SK-N-SH (cell line): Measurements from ENCODE around the gene GRB7. TPM values are rescaled to one million over a fixed set of nuclear protein-coding genes. Genes with fewer than 3 reads are reported as not detected.
"Not testable (repeated sequence)": the region's sequence is repeated elsewhere in the genome, so short reads cannot be mapped to it uniquely, and the experiment has no call there.

Experiments used
- CTCF ChIA-PET: fragments of 300-600, 350-600 bp; formaldehyde crosslinking; extraction: SDS; loops from one replicate; lab custom pipeline; 2021; lab: Yijun Ruan, JAX
- POLR2A ChIA-PET: fragments of 350-600 bp; sonication (Branson Sonifier 250); formaldehyde crosslinking; extraction: SDS; loops from one replicate; lab custom pipeline; 2020; ENCODE audit warnings: antibody characterized with exemption, inconsistent platforms; lab: Yijun Ruan, JAX
- DNase-seq: peaks from one replicate; pipeline ENCODE4 v3.0.0; 2012
- H2AFZ ChIP-seq: fragments of 200-600 bp; sonication (generic); 2 replicates; pipeline ENCODE4 v1.8.1; 2016; ENCODE audit warnings: antibody characterized with exemption, mild to moderate bottlenecking, low read depth
- H3F3A ChIP-seq: fragments of 200-600 bp; sonication (generic); replicated peaks from 2 replicates; pipeline ENCODE3; 2016; ENCODE audit warnings: antibody characterized with exemption, mild to moderate bottlenecking; ENCODE audit not compliant: insufficient read depth
- H3K27ac ChIP-seq, 2 experiments: fragments of 200-500 bp in 1 of 2; fragments of 200-600 bp in 1 of 2; sonication (Bioruptor generic) in 1 of 2; sonication (generic), shearing (Covaris generic) in 1 of 2; 2 replicates each; pipeline versions ENCODE4 v1.5.1 to v1.6.1; 2014 to 2016; ENCODE audit warnings: low read depth in 2 of 2, inconsistent platforms in 1 of 2, low read length in 1 of 2, mild to moderate bottlenecking in 1 of 2, mixed read lengths in 1 of 2
- H3K27me3 ChIP-seq: fragments of 200-600 bp; sonication (generic), shearing (Covaris generic); 2 replicates; pipeline ENCODE4 v1.6.1; 2016; ENCODE audit warnings: mixed run types; ENCODE audit not compliant: insufficient read depth
- H3K36me3 ChIP-seq, 2 experiments: fragments of 200-500 bp in 1 of 2; fragments of 200-600 bp in 1 of 2; sonication (Bioruptor generic) in 1 of 2; sonication (generic) in 1 of 2; replicated peaks in 1 of 2; 2 replicates each; pipeline versions ENCODE3 to v1.5.1; 2014 to 2016; ENCODE audit warnings: low read length in 1 of 2, mild to moderate bottlenecking in 1 of 2; ENCODE audit not compliant: insufficient read depth in 2 of 2, control insufficient read depth in 1 of 2
- H3K4me1 ChIP-seq, 2 experiments: fragments of 200-500 bp in 1 of 2; fragments of 200-600 bp in 1 of 2; sonication (Bioruptor generic) in 1 of 2; sonication (generic), shearing (Covaris generic) in 1 of 2; 2 replicates each; pipeline versions ENCODE4 v1.5.1 to v1.6.1; 2014 to 2016; ENCODE audit warnings: low read depth in 1 of 2, low read length in 1 of 2, mixed run types in 1 of 2; ENCODE audit not compliant: insufficient read depth in 2 of 2, control insufficient read depth in 1 of 2
- H3K4me2 ChIP-seq: fragments of 200-600 bp; sonication (generic), shearing (Covaris generic); 2 replicates; pipeline ENCODE4 v1.6.1; 2017; ENCODE audit warnings: mixed run types
- H3K4me3 ChIP-seq, 2 experiments: fragments of 200-500 bp in 1 of 2; fragments of 200-600 bp in 1 of 2; sonication (Bioruptor generic) in 1 of 2; sonication (generic), shearing (Covaris generic) in 1 of 2; 2 replicates each; pipeline versions ENCODE4 v1.5.1 to v1.8.1; 2014 to 2016; ENCODE audit warnings: low read depth in 2 of 2, inconsistent platforms in 1 of 2, low read length in 1 of 2, mild to moderate bottlenecking in 1 of 2, mixed read lengths in 1 of 2, moderate library complexity in 1 of 2
- H3K79me2 ChIP-seq: fragments of 200-600 bp; sonication (generic); 2 replicates; pipeline ENCODE4 v1.8.1; 2017; ENCODE audit warnings: mild to moderate bottlenecking; ENCODE audit not compliant: insufficient read depth
- H3K9ac ChIP-seq: fragments of 200-600 bp; sonication (generic); 2 replicates; pipeline ENCODE4 v1.6.1; 2017; ENCODE audit warnings: mixed run types
- H3K9me2 ChIP-seq: fragments of 200-600 bp; sonication (generic); 2 replicates; pipeline ENCODE4 v1.6.1; 2017; ENCODE audit warnings: mixed run types
- H3K9me3 ChIP-seq: fragments of 200-600 bp; sonication (generic); 2 replicates; pipeline ENCODE4 v1.6.1; 2017; ENCODE audit warnings: mixed run types, mild to moderate bottlenecking, moderate library complexity
- H4K20me1 ChIP-seq: fragments of 200-600 bp; sonication (generic); 2 replicates; pipeline ENCODE4 v1.6.1; 2017; ENCODE audit warnings: mild to moderate bottlenecking, mixed run types; ENCODE audit not compliant: insufficient read depth
- CTCF ChIP-seq: fragments of 200-600 bp; sonication (generic); IDR thresholded peaks from 2 replicates; pipeline ENCODE4 v1.6.1; 2017; ENCODE audit warnings: antibody characterized with exemption, mild to moderate bottlenecking, moderate library complexity
- ELF1 ChIP-seq: IDR thresholded peaks from 2 replicates; pipeline ENCODE4 v1.4.0; 2012
- EP300 ChIP-seq, 2 experiments: IDR thresholded peaks; 2 replicates each; pipeline versions ENCODE4 v1.4.0 to v1.6.1; 2012; ENCODE audit warnings: borderline replicate concordance in 1 of 2, low read depth in 1 of 2, low read length in 1 of 2
- FOSL2 ChIP-seq: IDR thresholded peaks from 2 replicates; pipeline ENCODE4 v1.4.0; 2012; ENCODE audit warnings: low read depth, mild to moderate bottlenecking, moderate library complexity, borderline replicate concordance
- FOXJ3 ChIP-seq: sonication (generic); formaldehyde crosslinking; IDR thresholded peaks from 2 replicates; pipeline ENCODE4 v1.5.1; 2020; ENCODE audit warnings: mild to moderate bottlenecking, missing genetic modification reagents
- FOXM1 ChIP-seq: IDR thresholded peaks from 2 replicates; pipeline ENCODE4 v1.4.0; 2012; ENCODE audit warnings: low read depth, mild to moderate bottlenecking
- GABPA ChIP-seq: IDR thresholded peaks from 2 replicates; pipeline ENCODE4 v1.4.0; 2012; ENCODE audit warnings: low read depth, mild to moderate bottlenecking
- IRF3 ChIP-seq: fragments of 150-350 bp; IDR thresholded peaks from 2 replicates; pipeline ENCODE4 v1.6.1; 2016; ENCODE audit warnings: mild to moderate bottlenecking, low read depth, low read length
- JUND ChIP-seq: IDR thresholded peaks from 2 replicates; pipeline ENCODE4 v1.4.0; 2012
- MAX ChIP-seq: IDR thresholded peaks from 2 replicates; pipeline ENCODE4 v1.4.0; 2012; ENCODE audit warnings: low read depth
- NFIC ChIP-seq: IDR thresholded peaks from 2 replicates; pipeline ENCODE4 v1.4.0; 2012; ENCODE audit warnings: borderline replicate concordance
- PBX3 ChIP-seq: IDR thresholded peaks from 2 replicates; pipeline ENCODE4; 2012
- POLR2AphosphoS5 ChIP-seq: IDR thresholded peaks from 2 replicates; pipeline ENCODE4 v1.6.1; 2012; ENCODE audit warnings: low read depth, low read length
- RAD21 ChIP-seq: IDR thresholded peaks from 2 replicates; pipeline ENCODE4 v1.6.1; 2012; ENCODE audit warnings: mild to moderate bottlenecking, low read length
- RCOR1 ChIP-seq: fragments of 150-350 bp; IDR thresholded peaks from 2 replicates; pipeline ENCODE4 v1.6.1; 2017; ENCODE audit warnings: antibody characterized with exemption, low read length
- RXRA ChIP-seq: IDR thresholded peaks from 2 replicates; pipeline ENCODE4 v1.4.0; 2012; ENCODE audit warnings: low read depth, mild to moderate bottlenecking, borderline replicate concordance
- SIN3A ChIP-seq: IDR thresholded peaks from 2 replicates; pipeline ENCODE4 v1.6.1; 2012; ENCODE audit warnings: low read depth, mild to moderate bottlenecking, low read length, moderate library complexity, borderline replicate concordance
- SMC3 ChIP-seq: IDR thresholded peaks from 2 replicates; pipeline ENCODE4 v1.6.1; 2012; ENCODE audit warnings: low read depth, low read length, improper control_type of control experiment
- YY1 ChIP-seq: IDR thresholded peaks from 2 replicates; pipeline ENCODE4 v1.4.0; 2012; ENCODE audit warnings: low read depth, mild to moderate bottlenecking
- ZBTB33 ChIP-seq: IDR thresholded peaks from 2 replicates; pipeline ENCODE4 v1.4.0; 2012; ENCODE audit warnings: low read depth, borderline replicate concordance
- WGBS: methylation state at CpG from one replicate; pipeline ENCODE4 v1.1.6; 2017; ENCODE audit warnings: low lambda C conversion rate; 5-methylcytosine and 5-hydroxymethylcytosine counted together
- polyA plus RNA-seq, 3 experiments: library from polyadenylated mRNA; depleted of rRNA; stranded (reverse); fragments of >200 nt; gene quantifications; 2 replicates each; pipeline ENCODE4 v1.2.3, GENCODE V29; 2012

GRB7 gene
- polyA plus RNA-seq, 1 of the 3 experiments (the other 2 are of a cell fraction): not detected

- 77% methylated on average over 8 of the region's 8 CpGs for WGBS
- POLR2A ChIA-PET: not testable (repeated sequence)
These were observed 10.8 kb downstream of the GRB7 start for GRCh38 chr17:39748444-39749034.

GRCh38 chr17:39750131-39751015 lies 12.6 kb downstream of the GRB7 start:
- no peak overlapping the region for H3K27ac ChIP-seq
- no peaks in the 10 kb centered on the region for H3K27me3 ChIP-seq
- H4K20me1 ChIP-seq: no peaks in the 10 kb centered on the region
- H3K9me2 ChIP-seq: no peaks in the 10 kb centered on the region
- no peak overlapping the region for H3K9ac ChIP-seq
- TF ChIP-seq GABPA (no peak), ELF1 (no peak), JUND (no peak), FOSL2 (no peak), IRF3 (no peak), FOXJ3 (CRISPR knock-in tag) (no peak), RXRA (no peak), SIN3A (no peak), YY1 (no peak), EP300 (IDR thresholded peaks at IDR 0.05; ENCODE audit: borderline replicate concordance in 1 of 2, low read depth in 1 of 2, low read length in 1 of 2) (no peak), RAD21 (no peak), NFIC (no peak), FOXM1 (no peak), CTCF (no peak), ZBTB33 (no peak), SMC3 (no peak), PBX3 (no peak), RCOR1 (no peak), POLR2AphosphoS5 (no peak), MAX (no peak)
- WGBS: 40% methylated on average over 5 of the region's 9 CpGs
- H3K4me1 ChIP-seq: peaks cover 0 to 12% of the 10 kb centered on the region in 2 experiments; a peak in 1 of 4 replicates
- no peak overlapping the region for H2AFZ ChIP-seq
- H3K9me3 ChIP-seq: no peaks in the 10 kb centered on the region
- ChIA-PET CTCF (interaction anchor here (0.9 to 4.1 kb wide), 6 partner anchors 13 to 128 kb away, joined by 3 to 28 read pairs (median 4); partner anchors contain the start of genes MIEN1 and PNMT), POLR2A (interaction anchor here (1.8 kb wide), 1 partner anchor 129 kb away, joined by 5 read pairs; no protein-coding TSS in a partner anchor)
- H3K4me3 ChIP-seq: no peak overlapping the region
- no peaks in the 10 kb centered on the region for H3K79me2 ChIP-seq
- no peak overlapping the region for H3K4me2 ChIP-seq
- peak; percentile 45 for DNase-seq
- H3F3A ChIP-seq: peaks cover 5% of the 10 kb centered on the region
- no peaks in the 10 kb centered on the region for H3K36me3 ChIP-seq

More at GRCh38 chr17:39748444-39749034, 10.8 kb downstream of the GRB7 start:
- H4K20me1 ChIP-seq, H3K9ac ChIP-seq, DNase-seq, H3K4me2 ChIP-seq, H3K27ac ChIP-seq, H3K9me2 ChIP-seq, H3K27me3 ChIP-seq, H3F3A ChIP-seq, H2AFZ ChIP-seq, H3K4me1 ChIP-seq, H3K4me3 ChIP-seq, H3K79me2 ChIP-seq, H3K36me3 ChIP-seq, H3K9me3 ChIP-seq: not testable (repeated sequence)
- CTCF ChIA-PET: interaction anchor here (1.1 to 4.1 kb wide), 2 partner anchors 18 to 127 kb away, joined by 6 to 28 read pairs; partner anchors contain the start of gene MIEN1
